HG03575 (cell line): ENCODE results near the gene WDR11.
A peak's percentile ranks its signal among the peaks of the same experiment; 100 is the strongest.

Experiments used
- ATAC-seq: cut with Tn5 transposase; IDR thresholded peaks from one replicate; pipeline ENCODE4 v1.9.1; 2021; ENCODE audit not compliant: unreplicated experiment, insufficient number of reproducible peaks, low FRiP score; ENCODE audit errors: extremely low read depth

Gene WDR11

GRCh38 chr10:120931999-120932398, 80.8 kb downstream of the WDR11 start:
- ATAC-seq: no peak

- ATAC-seq: no peak
Observed at GRCh38 chr10:120938822-120939221, 87.7 kb downstream of the WDR11 start.

GRCh38 chr10:120940299-120940900, 89.2 kb downstream of the WDR11 start:
- ATAC-seq: no peak

DNA sequence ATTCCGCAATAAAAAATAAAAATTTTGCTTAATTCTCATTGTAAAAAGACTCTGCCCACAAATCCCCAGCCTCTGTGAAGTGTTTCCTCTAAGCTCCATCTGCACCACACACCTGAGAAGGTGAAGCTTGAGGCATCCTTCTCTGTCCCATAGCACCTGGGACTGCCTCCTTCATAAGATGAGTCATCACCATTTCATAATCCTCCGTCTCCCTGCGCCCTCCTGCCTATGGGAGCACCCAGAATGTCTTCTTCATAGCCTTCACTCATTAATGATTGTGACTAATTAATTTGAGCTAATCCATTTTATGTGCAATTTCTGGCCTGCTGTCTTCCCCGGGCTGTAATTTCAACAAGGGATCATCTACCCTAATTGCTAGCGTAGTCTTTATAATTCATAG, 90.3 kb downstream of the WDR11 start:
- no peak for ATAC-seq

DNA sequence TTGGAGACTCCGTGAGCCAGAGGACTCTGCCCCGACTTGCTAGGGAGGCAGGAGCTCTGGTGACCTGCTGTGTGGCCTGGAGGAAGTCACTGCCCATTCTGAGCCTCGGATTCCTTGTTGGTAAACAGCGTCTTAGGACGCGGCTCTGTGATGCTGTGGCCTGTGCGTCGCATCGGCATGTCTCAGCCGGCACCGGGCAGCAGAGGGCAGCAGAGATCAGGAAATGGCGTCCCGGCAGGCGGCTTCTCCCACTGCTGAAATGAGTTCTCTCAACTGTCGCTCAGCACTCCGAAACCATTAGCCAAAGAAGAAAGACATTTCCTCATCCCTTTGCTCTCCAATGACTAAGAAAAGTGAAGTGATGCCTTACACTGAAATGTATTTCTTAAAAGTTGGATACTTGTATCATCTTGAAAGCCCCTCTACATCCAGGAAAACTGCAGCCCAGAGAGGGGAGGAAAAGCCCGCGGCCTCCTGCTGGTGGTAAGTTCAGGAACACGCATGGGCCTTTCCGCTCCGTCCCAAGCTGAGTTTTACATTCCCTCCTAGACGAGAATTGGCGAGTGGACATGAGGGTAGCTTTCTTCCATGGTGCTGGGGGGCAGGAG, 91.7 kb downstream of the WDR11 start:
- peak; percentile 71 for ATAC-seq

DNA sequence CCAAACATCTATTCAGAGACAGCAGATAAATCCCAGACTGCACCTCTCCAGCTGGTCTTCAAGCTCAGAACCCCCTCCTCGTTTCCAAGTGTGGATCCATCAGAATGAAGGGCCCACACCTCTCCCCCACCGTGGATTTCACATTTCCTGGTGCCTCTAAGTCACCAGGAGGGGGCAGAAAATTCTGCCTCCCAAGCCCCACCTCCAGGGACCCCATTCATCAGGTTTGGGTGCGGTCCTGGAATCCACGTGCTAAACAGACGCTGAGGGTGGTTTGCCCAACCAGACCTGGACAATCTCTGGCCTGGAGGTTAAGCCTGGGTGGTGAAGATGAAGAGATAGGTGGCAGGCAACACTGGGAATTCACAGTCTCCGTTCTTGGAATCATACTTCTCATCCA, 92.4 kb downstream of the WDR11 start:
- ATAC-seq: no peak

DNA sequence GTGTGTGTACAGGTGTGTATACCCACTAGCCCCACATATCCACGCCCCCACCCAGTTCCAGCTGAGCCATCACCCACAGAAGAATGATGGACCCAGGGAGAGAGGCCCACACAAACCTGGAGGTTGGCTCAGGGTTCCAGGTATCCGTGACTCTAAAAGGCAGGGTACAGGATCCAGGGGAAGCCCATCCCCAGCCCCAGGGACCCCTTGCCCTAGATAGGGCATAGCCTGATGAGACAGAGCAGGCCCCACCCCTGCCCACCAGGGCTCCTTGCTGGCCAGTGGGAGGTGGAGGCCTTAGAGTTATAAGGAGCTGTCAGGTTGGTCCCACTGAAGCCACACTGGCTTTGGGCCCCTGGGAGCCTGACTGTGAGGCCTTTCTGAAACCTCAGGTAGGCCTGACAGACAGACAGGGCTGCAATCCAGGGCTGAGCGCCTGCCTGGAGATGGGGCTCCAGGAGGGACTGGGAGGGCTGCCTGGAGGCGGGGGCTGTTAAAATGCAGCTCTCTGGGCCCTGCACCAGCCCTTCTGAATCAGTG, 93.5 kb downstream of the WDR11 start:
- ATAC-seq: no peak

- ATAC-seq: no peak
Observed at GRCh38 chr10:120945182-120945581, 94.0 kb downstream of the WDR11 start.

GRCh38 chr10:120945801-120946302, 94.7 kb downstream of the WDR11 start:
- no peak for ATAC-seq

- no peak for ATAC-seq
Observed at GRCh38 chr10:120946497-120946896, 95.3 kb downstream of the WDR11 start.

GRCh38 chr10:120948889-120949608, 97.9 kb downstream of the WDR11 start:
- no peak for ATAC-seq

GRCh38 chr10:120949609-120950031, 98.5 kb downstream of the WDR11 start:
- ATAC-seq: no peak

- ATAC-seq: no peak
Observed at GRCh38 chr10:120950051-120950561, 98.9 kb downstream of the WDR11 start.

DNA sequence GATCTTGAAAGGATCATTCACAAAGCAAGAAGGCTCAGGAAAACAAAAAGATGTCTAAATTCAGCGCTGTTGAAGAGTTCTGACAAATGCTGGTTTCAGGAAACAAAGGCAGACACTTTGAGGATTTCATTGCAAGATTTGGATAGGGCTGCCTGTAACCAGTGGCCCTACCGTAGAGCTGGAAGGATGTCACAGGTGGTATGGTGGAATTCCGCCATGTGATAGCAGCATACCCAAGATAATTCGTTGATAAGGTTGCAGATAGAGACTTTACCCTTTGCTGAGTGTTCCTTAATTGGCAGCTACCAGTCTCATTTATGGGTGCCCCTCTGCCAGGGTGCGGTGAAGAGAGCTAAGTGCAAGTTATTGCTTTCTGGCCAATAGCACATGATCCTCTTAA, 100.1 kb downstream of the WDR11 start:
- no peak for ATAC-seq

DNA sequence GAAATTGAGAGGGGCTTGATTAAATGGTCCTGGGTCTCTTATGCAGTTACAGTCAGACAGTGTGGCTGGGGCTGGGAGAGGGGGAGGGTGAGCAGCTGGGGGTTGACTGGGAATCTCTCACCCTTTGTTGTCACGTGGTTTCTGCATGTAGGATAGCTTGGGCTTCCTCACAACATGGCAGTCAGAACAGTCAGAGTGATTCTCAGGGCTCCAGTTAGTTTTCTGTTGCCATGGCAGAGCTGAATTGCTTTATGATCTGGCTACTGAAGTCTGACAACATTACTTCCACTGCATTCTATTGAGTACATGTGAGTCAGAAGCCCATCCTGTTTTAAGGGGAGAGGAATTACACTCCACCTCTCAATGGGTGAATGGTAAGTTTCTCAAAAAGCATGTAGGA, 102.7 kb downstream of the WDR11 start:
- ATAC-seq: no peak
